ENCODE data around the gene SIRT6.

DNA sequence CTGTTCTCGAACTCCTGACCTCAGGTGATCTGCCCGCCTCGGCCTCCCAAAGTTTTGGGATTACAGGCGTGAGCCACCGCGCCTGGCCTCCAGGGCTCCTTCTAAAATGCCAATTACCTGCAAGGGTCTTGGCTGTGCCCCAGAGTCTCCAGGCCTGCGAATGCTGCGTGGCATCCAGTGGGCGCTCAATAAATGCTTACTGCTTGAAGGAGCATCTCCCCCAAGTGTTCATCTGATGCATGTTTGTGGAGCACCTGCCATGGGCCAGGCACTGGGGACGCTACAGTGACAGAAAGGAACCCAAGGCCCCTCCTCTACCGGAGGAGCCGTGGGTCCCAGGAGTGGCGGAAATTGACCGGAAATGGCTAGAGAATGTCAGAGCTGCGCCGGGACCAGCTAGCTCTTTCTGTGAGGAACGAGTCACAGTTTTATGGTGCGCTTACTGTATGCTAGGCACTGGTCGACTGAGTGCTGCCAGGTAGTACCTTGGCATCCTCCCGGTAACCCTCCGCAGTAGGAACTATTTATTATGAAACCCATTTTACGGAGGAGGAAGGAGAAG lies 14.3 kb upstream of the SIRT6 start:
- TF ChIP-seq CTCF (conservative IDR thresholded peaks at IDR 0.05; ENCODE audit: low read depth, low read length): no peak
- no peak for TF ChIP-seq EZH2 (IDR thresholded peaks at IDR 0.05; ENCODE audit: low read length, unreplicated experiment)
- no peak for TF ChIP-seq EZH2phosphoT487 (IDR thresholded peaks at IDR 0.05; ENCODE audit: borderline replicate concordance, low read length)

Measured in PC-3 (cell line).